Measurements from ENCODE around the gene RUNX1. TPM values are rescaled to one million over a fixed set of nuclear protein-coding genes. Genes with fewer than 3 reads are reported as not detected.
"Not testable (repeated sequence)": the region's sequence is repeated elsewhere in the genome, so short reads cannot be mapped to it uniquely, and the experiment has no call there.

Gene RUNX1
- total RNA-seq, 1 donor from 2014 or later, result 62.1 TPM

GRCh38 chr21:34996304-34997101 is 52.6 kb downstream of the RUNX1 start:
- Histone ChIP-seq H3K4me3 (no peak overlapping the region), H3K9me3 (no peaks in the 10 kb centered on the region), H3K27me3 (no peaks in the 10 kb centered on the region), H3K4me1 (no peaks in the 10 kb centered on the region), H3K27ac (peak overlapping the region; percentile 49), H3K36me3 (no peaks in the 10 kb centered on the region)
- TF ChIP-seq CTCF (IDR thresholded peaks at IDR 0.05) (no peak), POLR2AphosphoS5 (IDR thresholded peaks at IDR 0.05; ENCODE audit: insufficient read depth in 1 of 2, low read depth in 1 of 2) (no peak), POLR2A (IDR thresholded peaks at IDR 0.05) (no peak)
- intact Hi-C loops (cut with DNase I), result no loop called here
- DNase-seq (ENCODE audit: extremely low spot score in 2 of 2), result no peak

DNA sequence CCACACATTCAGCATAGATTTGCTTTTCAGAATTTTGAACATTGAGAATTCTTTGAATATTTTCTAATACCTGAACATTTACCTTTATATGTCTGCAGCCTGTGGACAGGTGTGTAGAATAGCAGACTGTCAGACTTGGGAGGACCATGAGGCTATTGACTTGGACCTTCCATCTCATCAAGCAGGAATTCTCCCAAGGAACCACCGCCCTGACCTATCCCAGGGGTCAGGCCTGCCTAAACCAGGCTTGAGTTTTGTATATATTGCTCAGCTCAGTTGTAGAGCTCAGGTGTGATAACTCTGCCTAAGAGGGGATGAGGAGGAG is 53.2 kb downstream of the RUNX1 start:
- no peaks in the 10 kb centered on the region for H3K36me3 ChIP-seq
- H3K9me3 ChIP-seq, result no peaks in the 10 kb centered on the region
- TF ChIP-seq POLR2A (IDR thresholded peaks at IDR 0.05) (no peak), CTCF (IDR thresholded peaks at IDR 0.05) (no peak)
- intact Hi-C loops (cut with DNase I), result no loop called here
- H3K27ac ChIP-seq, result peak overlapping the region; percentile 49
- H3K27me3 ChIP-seq, result no peaks in the 10 kb centered on the region
- no peaks in the 10 kb centered on the region for H3K4me1 ChIP-seq
- no peak overlapping the region for H3K4me3 ChIP-seq
- DNase-seq (ENCODE audit: extremely low spot score in 2 of 2), result no peak

- H3K27me3 ChIP-seq, result no peaks in the 10 kb centered on the region
- no peak for DNase-seq (ENCODE audit: extremely low spot score in 2 of 2)
- no peaks in the 10 kb centered on the region for H3K9me3 ChIP-seq
- no peaks in the 10 kb centered on the region for H3K36me3 ChIP-seq
- TF ChIP-seq POLR2A (IDR thresholded peaks at IDR 0.05) (no peak), POLR2AphosphoS5 (IDR thresholded peaks at IDR 0.05; ENCODE audit: insufficient read depth in 1 of 2, low read depth in 1 of 2) (no peak)
- intact Hi-C loops (cut with DNase I), result no loop called here
- H3K27ac ChIP-seq, result peak overlapping the region; percentile 49
- no peaks in the 10 kb centered on the region for H3K4me1 ChIP-seq
- no peak overlapping the region for H3K4me3 ChIP-seq
Measured at GRCh38 chr21:34994766-34995631, 54.1 kb downstream of the RUNX1 start.

DNA sequence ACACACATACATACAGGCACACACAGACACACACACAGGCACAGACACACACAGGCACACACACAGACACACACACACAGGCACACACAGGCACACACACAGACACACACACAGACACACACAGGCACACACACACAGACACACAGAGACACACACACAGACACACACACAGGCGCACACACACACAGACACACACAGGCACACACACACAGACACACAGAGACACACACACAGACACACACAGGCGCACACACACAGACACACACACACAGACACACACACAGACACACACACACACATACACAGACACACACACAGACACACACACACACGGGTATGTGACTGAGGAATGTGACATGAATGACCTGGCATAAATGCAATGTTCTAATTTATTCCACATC is 55.6 kb downstream of the RUNX1 start:
- H3K4me1 ChIP-seq; H3K4me3 ChIP-seq; intact Hi-C loops (cut with DNase I); H3K27me3 ChIP-seq; H3K36me3 ChIP-seq; DNase-seq (ENCODE audit: extremely low spot score in 2 of 2); H3K27ac ChIP-seq; H3K9me3 ChIP-seq: not testable (repeated sequence)

DNA sequence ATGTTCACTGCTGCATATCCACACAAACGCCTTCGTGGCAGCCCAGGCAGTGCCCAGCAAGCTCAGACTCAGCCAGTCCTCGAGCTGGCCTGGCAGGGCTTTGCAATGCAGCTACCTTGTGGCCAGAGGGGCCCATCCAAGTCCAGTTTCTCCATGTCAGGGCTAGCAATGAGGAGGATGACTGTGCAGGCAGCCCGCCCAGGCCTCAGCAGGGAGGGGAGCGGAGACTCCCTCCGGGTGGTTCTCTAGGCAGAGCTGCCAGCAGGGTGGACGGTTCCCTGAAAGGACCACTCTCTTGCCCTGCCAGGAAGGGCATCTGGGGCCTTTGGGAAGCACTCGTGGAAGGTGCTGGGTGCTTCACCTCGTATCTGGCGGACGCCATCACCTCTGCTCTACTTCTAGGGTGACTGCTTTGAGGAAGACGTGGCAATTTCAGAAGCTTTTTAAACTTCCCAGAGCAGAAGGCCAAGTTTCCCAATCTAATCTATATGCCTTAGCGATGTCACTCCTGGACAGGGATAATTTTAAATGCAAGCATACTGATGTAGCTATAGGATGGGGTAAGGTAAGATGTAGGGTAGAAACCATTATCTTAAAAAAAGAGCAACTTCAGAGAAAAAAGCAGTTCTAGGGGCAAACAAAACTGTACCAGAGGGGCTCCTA is 56.2 kb downstream of the RUNX1 start:
- no peak for TF ChIP-seq POLR2AphosphoS5 (IDR thresholded peaks at IDR 0.05; ENCODE audit: insufficient read depth in 1 of 2, low read depth in 1 of 2)
- TF ChIP-seq POLR2A (IDR thresholded peaks at IDR 0.05), result no peak
- no peak for TF ChIP-seq CTCF (IDR thresholded peaks at IDR 0.05)
- no peak for DNase-seq (ENCODE audit: extremely low spot score in 2 of 2)
- no peak overlapping the region for H3K27ac ChIP-seq
- H3K9me3 ChIP-seq, result no peaks in the 10 kb centered on the region
- H3K36me3 ChIP-seq, result no peaks in the 10 kb centered on the region
- H3K27me3 ChIP-seq, result no peaks in the 10 kb centered on the region
- intact Hi-C loops (cut with DNase I), result no loop called here
- H3K4me1 ChIP-seq, result no peaks in the 10 kb centered on the region
- H3K4me3 ChIP-seq, result no peak overlapping the region

Measured in vagina (tissue), 2 donors.